ENCODE measurements around the gene PRSS36. TPM values are rescaled to one million over a fixed set of nuclear protein-coding genes. Genes with fewer than 3 reads are reported as not detected.

PRSS36 gene
- total RNA-seq, 2 experiments from 2014 or later: not detected

DNA sequence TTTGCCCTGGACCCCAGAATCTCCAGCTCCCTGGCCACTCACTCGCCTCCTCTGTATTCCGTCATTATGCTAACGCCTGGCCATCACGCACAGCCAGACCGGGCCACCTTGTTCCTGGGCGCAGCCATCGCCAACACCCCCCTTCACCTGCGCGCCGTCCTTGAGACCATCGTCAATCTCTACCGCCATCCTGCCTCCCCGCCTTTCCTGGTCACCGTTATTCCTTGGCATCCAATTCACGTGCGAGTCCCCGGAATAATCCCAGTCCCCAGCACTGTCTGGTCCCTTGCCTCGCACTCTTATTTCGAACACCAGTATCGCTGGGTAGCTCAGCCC is 55.8 kb downstream of the PRSS36 start:
- peak overlapping the region; percentile 100 for H3K4me2 ChIP-seq (ENCODE audit: low read length)
- CTCF ChIA-PET (ENCODE audit: unreplicated experiment): no interaction called here
- H3K36me3 ChIP-seq (ENCODE audit: insufficient read depth, low read length): peaks cover 27% of the 10 kb centered on the region
- H4K20me1 ChIP-seq (ENCODE audit: insufficient read depth, low read length): peaks cover 5% of the 10 kb centered on the region; the same call in 1 of the 2 replicates
- DNase-seq (ENCODE audit: low spot score): no peak
- BruUV-seq (replicated peaks): no TSS peak
- no peaks in the 10 kb centered on the region for H3K9me2 ChIP-seq (ENCODE audit: insufficient read depth, low read length)
- H3K9me3 ChIP-seq (ENCODE audit: low read length): no peaks in the 10 kb centered on the region
- peak overlapping the region; percentile 86 for H3K4me3 ChIP-seq (ENCODE audit: low read depth, low read length, poor library complexity, severe bottlenecking)
- peak overlapping the region; percentile 51 for H2AFZ ChIP-seq (ENCODE audit: low read length)
- intact Hi-C loops (cut with micrococcal nuclease; ENCODE audit: unreplicated experiment): loop anchor here (1.0 kb wide), 2 partner anchors 20 to 48 kb away; partner anchors contain the start of genes ZNF646 and ZNF668
- no peak for TF ChIP-seq EZH2phosphoT487 (IDR thresholded peaks at IDR 0.05; ENCODE audit: borderline replicate concordance, low read depth, low read length)
- TF ChIP-seq, protein P1, sequence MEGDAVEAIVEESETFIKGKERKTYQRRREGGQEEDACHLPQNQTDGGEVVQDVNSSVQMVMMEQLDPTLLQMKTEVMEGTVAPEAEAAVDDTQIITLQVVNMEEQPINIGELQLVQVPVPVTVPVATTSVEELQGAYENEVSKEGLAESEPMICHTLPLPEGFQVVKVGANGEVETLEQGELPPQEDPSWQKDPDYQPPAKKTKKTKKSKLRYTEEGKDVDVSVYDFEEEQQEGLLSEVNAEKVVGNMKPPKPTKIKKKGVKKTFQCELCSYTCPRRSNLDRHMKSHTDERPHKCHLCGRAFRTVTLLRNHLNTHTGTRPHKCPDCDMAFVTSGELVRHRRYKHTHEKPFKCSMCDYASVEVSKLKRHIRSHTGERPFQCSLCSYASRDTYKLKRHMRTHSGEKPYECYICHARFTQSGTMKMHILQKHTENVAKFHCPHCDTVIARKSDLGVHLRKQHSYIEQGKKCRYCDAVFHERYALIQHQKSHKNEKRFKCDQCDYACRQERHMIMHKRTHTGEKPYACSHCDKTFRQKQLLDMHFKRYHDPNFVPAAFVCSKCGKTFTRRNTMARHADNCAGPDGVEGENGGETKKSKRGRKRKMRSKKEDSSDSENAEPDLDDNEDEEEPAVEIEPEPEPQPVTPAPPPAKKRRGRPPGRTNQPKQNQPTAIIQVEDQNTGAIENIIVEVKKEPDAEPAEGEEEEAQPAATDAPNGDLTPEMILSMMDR (conservative IDR thresholded peaks at IDR 0.05; ENCODE audit: low read length): no peak
- POLR2A ChIA-PET: interaction anchor here (1.0 to 1.7 kb wide), 3 partner anchors 20 to 23 kb away, joined by 3 to 5 read pairs (median 4); partner anchors contain the start of genes KAT8, ZNF646 and ZNF668
- peak overlapping the region; percentile 71 for H3K27ac ChIP-seq (ENCODE audit: low read depth, low read length, poor library complexity, severe bottlenecking)
- H3K79me2 ChIP-seq (ENCODE audit: insufficient read depth, low read depth, low read length): peaks cover 23% of the 10 kb centered on the region
- H3K4me1 ChIP-seq (ENCODE audit: insufficient read depth, low read length, poor library complexity, severe bottlenecking): peaks cover 18% of the 10 kb centered on the region

DNA sequence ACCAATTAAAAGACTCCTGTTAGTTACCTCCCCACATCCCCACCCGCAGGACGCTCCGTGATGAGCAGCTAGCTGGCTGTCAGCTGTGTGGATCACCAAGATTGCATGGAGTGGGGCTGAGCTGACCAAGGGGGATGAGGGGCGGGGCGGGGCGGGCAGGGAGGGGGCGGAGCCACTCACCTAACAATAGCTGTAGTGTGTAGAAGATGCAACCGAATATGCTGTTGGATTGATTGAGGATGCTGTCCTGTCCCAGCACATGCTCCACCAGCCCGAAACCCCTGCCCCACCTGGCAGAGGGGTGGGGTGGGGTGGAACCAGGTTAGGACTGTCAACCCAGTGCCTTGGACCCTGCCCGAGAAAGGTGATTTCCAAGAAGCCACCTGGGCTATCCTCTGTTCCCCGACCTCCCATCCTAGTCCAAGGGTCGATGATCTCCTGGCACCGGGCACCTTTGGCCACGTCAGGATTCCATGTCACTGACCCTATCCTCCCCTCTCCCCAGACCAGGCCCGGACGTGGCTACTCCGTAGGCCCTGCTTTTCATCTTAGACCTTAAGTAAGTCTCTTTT is 56.6 kb downstream of the PRSS36 start:
- H3K9me2 ChIP-seq (ENCODE audit: insufficient read depth, low read length): no peaks in the 10 kb centered on the region

More for the DNA sequence above, 56.6 kb downstream of the PRSS36 start:
- TF ChIP-seq EZH2phosphoT487 (IDR thresholded peaks at IDR 0.05; ENCODE audit: borderline replicate concordance, low read depth, low read length): no peak
- TF ChIP-seq, protein P1 (conservative IDR thresholded peaks at IDR 0.05; ENCODE audit: low read length): no peak
- Histone ChIP-seq H3K9me3 (ENCODE audit: low read length) (no peaks in the 10 kb centered on the region), H3K4me2 (ENCODE audit: low read length) (peak overlapping the region; percentile 100), H3K4me3 (ENCODE audit: low read depth, low read length, poor library complexity, severe bottlenecking) (peak overlapping the region; percentile 86), H3K79me2 (ENCODE audit: insufficient read depth, low read depth, low read length) (peaks cover 23% of the 10 kb centered on the region), H4K20me1 (ENCODE audit: insufficient read depth, low read length) (peaks cover 5% of the 10 kb centered on the region; the same call in 1 of the 2 replicates), H3K27ac (ENCODE audit: low read depth, low read length, poor library complexity, severe bottlenecking) (peak overlapping the region; percentile 71), H3K36me3 (ENCODE audit: insufficient read depth, low read length) (peaks cover 35% of the 10 kb centered on the region), H2AFZ (ENCODE audit: low read length) (no peak overlapping the region), H3K4me1 (ENCODE audit: insufficient read depth, low read length, poor library complexity, severe bottlenecking) (peaks cover 18% of the 10 kb centered on the region)
- ChIA-PET POLR2A (interaction anchor here (0.6 to 1.7 kb wide), 6 partner anchors 8 to 162 kb away, joined by 3 to 7 read pairs (median 4); partner anchors contain the start of genes KAT8, ZNF646 and ZNF668), CTCF (ENCODE audit: unreplicated experiment) (interaction anchor here (0.7 to 1.0 kb wide), 2 partner anchors 9 to 14 kb away, joined by 3 to 4 read pairs; no protein-coding TSS in a partner anchor)
- DNase-seq (ENCODE audit: low spot score): peak; percentile 59
- BruUV-seq (replicated peaks): no TSS peak
- intact Hi-C loops (cut with micrococcal nuclease; ENCODE audit: unreplicated experiment): no loop called here
